ENCODE measurements around the gene TMEM167B.
"Not testable (repeated sequence)": the region's sequence is repeated elsewhere in the genome, so short reads cannot be mapped to it uniquely, and the experiment has no call there.

TMEM167B gene

GRCh38 chr1:109113590-109114341 is 23.2 kb downstream of the TMEM167B start, which contains the start of gene ELAPOR1:
Gene ELAPOR1 (plus strand): TSS chr1:109114115. CDS start chr1:109114184, 69 bp downstream.
- no peak for DNase-seq (ENCODE audit: low spot score)

GRCh38 chr1:109114342-109114674 is 23.7 kb downstream of the TMEM167B start:
- DNase-seq (ENCODE audit: low spot score), result no peak

GRCh38 chr1:109115685-109116084 is 25.1 kb downstream of the TMEM167B start:
- DNase-seq (ENCODE audit: low spot score), result no peak

- no peak for DNase-seq (ENCODE audit: low spot score)
Observed at GRCh38 chr1:109116286-109116685, 25.7 kb downstream of the TMEM167B start.

GRCh38 chr1:109118089-109118488 is 27.5 kb downstream of the TMEM167B start:
- no peak for DNase-seq (ENCODE audit: low spot score)

GRCh38 chr1:109120356-109120755 is 29.8 kb downstream of the TMEM167B start:
- no peak for DNase-seq (ENCODE audit: low spot score)

GRCh38 chr1:109131059-109131458 is 40.5 kb downstream of the TMEM167B start:
- DNase-seq (ENCODE audit: low spot score), result no peak

GRCh38 chr1:109131800-109132199 is 41.2 kb downstream of the TMEM167B start:
- DNase-seq (ENCODE audit: low spot score), result no peak

GRCh38 chr1:109133002-109133706 is 42.6 kb downstream of the TMEM167B start:
- DNase-seq (ENCODE audit: low spot score), result no peak

GRCh38 chr1:109133815-109134214 is 43.3 kb downstream of the TMEM167B start:
- no peak for DNase-seq (ENCODE audit: low spot score)

GRCh38 chr1:109134423-109134822 is 43.9 kb downstream of the TMEM167B start:
- DNase-seq (ENCODE audit: low spot score), result no peak

- DNase-seq (ENCODE audit: low spot score), result no peak
Observed at GRCh38 chr1:109135940-109136339, 45.4 kb downstream of the TMEM167B start.

- no peak for DNase-seq (ENCODE audit: low spot score)
Observed at GRCh38 chr1:109136766-109137165, 46.2 kb downstream of the TMEM167B start.

GRCh38 chr1:109137958-109138357 is 47.4 kb downstream of the TMEM167B start:
- DNase-seq (ENCODE audit: low spot score), result no peak

GRCh38 chr1:109138358-109138757 is 47.8 kb downstream of the TMEM167B start:
- no peak for DNase-seq (ENCODE audit: low spot score)

GRCh38 chr1:109140392-109140791 is 49.8 kb downstream of the TMEM167B start:
- DNase-seq (ENCODE audit: low spot score), result no peak

GRCh38 chr1:109142260-109142659 is 51.7 kb downstream of the TMEM167B start:
- DNase-seq (ENCODE audit: low spot score), result no peak

- DNase-seq (ENCODE audit: low spot score), result not testable (repeated sequence)
Observed at GRCh38 chr1:109142725-109143124, 52.2 kb downstream of the TMEM167B start.
